ENCODE data around the gene SKAP2. TPM values are rescaled to one million over a fixed set of nuclear protein-coding genes. Genes with fewer than 3 reads are reported as not detected.

SKAP2 gene
- total and polyA plus RNA-seq, 7 donors, result 13.0 to 34.2 (median 19.3) TPM

DNA sequence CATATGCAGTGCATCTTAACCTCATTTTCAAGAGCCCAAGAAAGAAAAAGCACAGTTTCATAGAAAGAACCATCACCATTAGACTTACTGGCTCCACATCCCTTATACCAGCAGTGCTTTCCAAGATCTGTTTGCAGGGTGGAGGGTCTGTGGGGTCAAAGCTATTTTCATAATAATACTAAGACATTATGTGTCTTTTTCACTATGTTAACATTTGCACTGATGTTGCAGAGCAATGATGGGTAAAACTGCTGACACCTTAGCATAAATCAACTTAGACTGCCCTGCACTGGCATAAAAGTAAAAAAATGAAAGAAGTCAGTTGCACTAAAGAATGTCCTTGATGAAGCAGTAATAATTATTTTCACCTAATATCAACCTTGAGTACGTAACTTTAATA is 166.2 kb downstream of the SKAP2 start:
- intact Hi-C loops (cut with DNase I), result no loop called here
- no peak overlapping the region for H3K27ac ChIP-seq
- H3K36me3 ChIP-seq, result no peaks in the 10 kb centered on the region
- no peak for DNase-seq
- H3K4me3 ChIP-seq, result no peak overlapping the region
- no peak for TF ChIP-seq POLR2A (IDR thresholded peaks at IDR 0.05)
- TF ChIP-seq, protein P1, sequence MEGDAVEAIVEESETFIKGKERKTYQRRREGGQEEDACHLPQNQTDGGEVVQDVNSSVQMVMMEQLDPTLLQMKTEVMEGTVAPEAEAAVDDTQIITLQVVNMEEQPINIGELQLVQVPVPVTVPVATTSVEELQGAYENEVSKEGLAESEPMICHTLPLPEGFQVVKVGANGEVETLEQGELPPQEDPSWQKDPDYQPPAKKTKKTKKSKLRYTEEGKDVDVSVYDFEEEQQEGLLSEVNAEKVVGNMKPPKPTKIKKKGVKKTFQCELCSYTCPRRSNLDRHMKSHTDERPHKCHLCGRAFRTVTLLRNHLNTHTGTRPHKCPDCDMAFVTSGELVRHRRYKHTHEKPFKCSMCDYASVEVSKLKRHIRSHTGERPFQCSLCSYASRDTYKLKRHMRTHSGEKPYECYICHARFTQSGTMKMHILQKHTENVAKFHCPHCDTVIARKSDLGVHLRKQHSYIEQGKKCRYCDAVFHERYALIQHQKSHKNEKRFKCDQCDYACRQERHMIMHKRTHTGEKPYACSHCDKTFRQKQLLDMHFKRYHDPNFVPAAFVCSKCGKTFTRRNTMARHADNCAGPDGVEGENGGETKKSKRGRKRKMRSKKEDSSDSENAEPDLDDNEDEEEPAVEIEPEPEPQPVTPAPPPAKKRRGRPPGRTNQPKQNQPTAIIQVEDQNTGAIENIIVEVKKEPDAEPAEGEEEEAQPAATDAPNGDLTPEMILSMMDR (IDR thresholded peaks at IDR 0.05), result no peak
- no peak for TF ChIP-seq EP300 (IDR thresholded peaks at IDR 0.05)
- TF ChIP-seq POLR2AphosphoS5 (IDR thresholded peaks at IDR 0.05), result no peak
- H3K27me3 ChIP-seq, result no peaks in the 10 kb centered on the region
- WGBS, 2 donors, result 95 to 97% methylated on average over 1 of the region's 1 CpG
- H3K4me1 ChIP-seq, result no peaks in the 10 kb centered on the region
- no peaks in the 10 kb centered on the region for H3K9me3 ChIP-seq

DNA sequence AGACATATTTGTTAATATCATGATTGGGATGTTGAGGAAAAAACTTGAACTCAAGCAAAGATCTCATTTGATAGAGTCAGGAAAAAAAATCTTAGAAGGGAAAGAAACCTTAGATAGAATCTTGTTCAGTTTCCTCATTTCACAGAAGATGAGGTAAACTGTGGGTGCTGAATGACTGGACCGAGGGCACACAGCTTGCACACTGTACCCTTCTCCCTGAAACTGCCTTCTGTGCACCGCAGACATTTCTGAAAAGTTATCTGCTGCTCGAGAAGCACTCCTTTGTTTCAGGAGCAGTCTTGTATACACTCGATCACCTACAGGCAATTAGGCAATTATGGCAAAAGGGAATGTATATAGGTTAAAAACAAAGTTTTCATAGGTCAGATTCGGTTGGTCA is 167.4 kb downstream of the SKAP2 start:
- Histone ChIP-seq H3K9me3 (no peaks in the 10 kb centered on the region), H3K4me1 (no peaks in the 10 kb centered on the region), H3K27me3 (no peaks in the 10 kb centered on the region), H3K36me3 (no peaks in the 10 kb centered on the region), H3K4me3 (no peak overlapping the region), H3K27ac (no peak overlapping the region)
- 21 to 78% methylated on average over 5 of the region's 5 CpGs for WGBS, 2 donors
- TF ChIP-seq POLR2AphosphoS5 (IDR thresholded peaks at IDR 0.05) (no peak), EP300 (IDR thresholded peaks at IDR 0.05) (no peak), POLR2A (IDR thresholded peaks at IDR 0.05) (no peak)
- TF ChIP-seq, protein P1 (IDR thresholded peaks at IDR 0.05), result no peak
- intact Hi-C loops (cut with DNase I), result no loop called here
- DNase-seq, result no peak

DNA sequence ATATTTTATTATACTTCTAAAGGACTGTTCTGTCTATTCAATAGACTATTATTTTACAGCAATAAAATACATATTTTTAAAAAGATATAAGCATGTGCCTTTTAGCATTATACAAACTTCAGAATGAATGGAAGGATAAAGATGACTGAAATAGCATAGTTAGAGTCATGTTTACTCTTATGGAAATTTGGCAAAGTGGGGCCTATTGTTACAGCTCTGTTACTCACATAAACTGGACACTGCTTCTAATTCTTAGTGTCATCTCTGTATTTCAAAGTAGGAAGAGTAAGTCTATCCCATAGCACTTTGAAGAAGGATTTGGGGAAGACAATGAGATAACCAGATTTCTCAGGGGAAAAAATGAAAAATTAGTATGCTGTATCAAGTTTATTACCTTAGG is 168.2 kb downstream of the SKAP2 start:
- Histone ChIP-seq H3K27me3 (no peaks in the 10 kb centered on the region), H3K4me1 (no peaks in the 10 kb centered on the region), H3K4me3 (no peak overlapping the region), H3K36me3 (no peaks in the 10 kb centered on the region), H3K9me3 (no peaks in the 10 kb centered on the region), H3K27ac (no peak overlapping the region)
- TF ChIP-seq POLR2AphosphoS5 (IDR thresholded peaks at IDR 0.05) (no peak), EP300 (IDR thresholded peaks at IDR 0.05) (no peak), POLR2A (IDR thresholded peaks at IDR 0.05) (no peak)
- TF ChIP-seq, protein P1 (IDR thresholded peaks at IDR 0.05), result no peak
- no peak for DNase-seq
- intact Hi-C loops (cut with DNase I), result no loop called here

DNA sequence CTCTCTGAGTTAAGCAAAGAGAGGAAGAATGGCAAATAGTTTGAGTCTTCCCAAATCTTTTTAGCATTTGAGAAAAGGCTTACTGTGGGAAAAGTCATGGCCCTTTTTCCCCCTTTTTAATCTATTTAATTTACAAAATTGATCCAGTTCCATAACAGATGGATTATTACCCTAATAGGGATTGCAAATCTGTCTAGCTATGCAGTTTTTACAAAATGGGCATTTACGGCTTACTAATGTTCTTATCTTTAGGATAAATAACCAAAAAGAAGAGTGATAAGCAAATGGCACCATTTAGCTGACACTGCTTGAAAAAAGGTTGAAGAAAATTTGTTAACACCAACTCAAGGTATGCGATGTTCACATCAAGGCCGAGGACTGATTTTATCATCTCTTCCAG is 169.7 kb downstream of the SKAP2 start:
- no peak overlapping the region for H3K4me3 ChIP-seq
- TF ChIP-seq POLR2A (IDR thresholded peaks at IDR 0.05) (no peak), EP300 (IDR thresholded peaks at IDR 0.05) (no peak), POLR2AphosphoS5 (IDR thresholded peaks at IDR 0.05) (no peak)
- TF ChIP-seq, protein P1 (IDR thresholded peaks at IDR 0.05), result no peak
- DNase-seq, result no peak
- no peaks in the 10 kb centered on the region for H3K36me3 ChIP-seq
- H3K27me3 ChIP-seq, result no peaks in the 10 kb centered on the region
- peaks cover 0 to 5% (median 0%) of the 10 kb centered on the region in 4 donors for H3K4me1 ChIP-seq
- intact Hi-C loops (cut with DNase I), result no loop called here
- H3K9me3 ChIP-seq, result no peaks in the 10 kb centered on the region
- H3K27ac ChIP-seq, result no peak overlapping the region
- 93 to 97% methylated on average over 3 of the region's 3 CpGs for WGBS, 2 donors

DNA sequence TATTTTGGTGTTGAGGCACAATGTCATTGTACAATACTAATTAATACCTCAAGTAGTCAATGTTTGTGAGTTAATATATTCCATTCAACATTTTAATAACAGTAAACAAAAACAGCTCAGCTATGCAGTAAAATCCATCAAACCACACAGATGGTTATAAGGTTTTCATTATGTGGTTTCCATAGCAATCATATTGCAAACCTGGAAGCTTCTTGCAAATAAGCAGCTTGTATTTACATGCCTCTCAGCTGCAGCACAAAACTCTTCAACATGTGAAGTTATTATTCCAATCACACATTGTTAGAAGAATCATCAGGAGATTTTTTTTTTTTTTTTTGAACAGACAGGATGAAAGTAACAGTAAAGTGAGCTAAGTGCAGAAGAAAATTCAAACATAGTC is 170.2 kb downstream of the SKAP2 start:
- TF ChIP-seq EP300 (IDR thresholded peaks at IDR 0.05), result no peak
- TF ChIP-seq POLR2A (IDR thresholded peaks at IDR 0.05), result no peak
- TF ChIP-seq, protein P1 (IDR thresholded peaks at IDR 0.05), result no peak
- no peak for TF ChIP-seq POLR2AphosphoS5 (IDR thresholded peaks at IDR 0.05)
- Histone ChIP-seq H3K36me3 (no peaks in the 10 kb centered on the region), H3K4me1 (peaks cover 0 to 5% (median 0%) of the 10 kb centered on the region in 4 donors), H3K4me3 (no peak overlapping the region), H3K27ac (no peak overlapping the region), H3K9me3 (no peaks in the 10 kb centered on the region), H3K27me3 (no peaks in the 10 kb centered on the region)
- no peak for DNase-seq
- intact Hi-C loops (cut with DNase I), result no loop called here
